Activated B cell treated with CpG ODN at 0.5 μM for 24 hours (primary cell): Measurements from ENCODE around the gene SELENOP. TPM values are rescaled to one million over a fixed set of nuclear protein-coding genes. Genes with fewer than 3 reads are reported as not detected.

Experiments used
- ATAC-seq: fragments of 200-7000 bp; cut with Tn5 transposase; one replicate; pipeline ENCODE4 v1.10.0; 2021; ENCODE audit warnings: low read depth, mild to moderate bottlenecking, moderate library complexity
- CTCF ChIA-PET: fragments of 350-600 bp; sonication (Branson Sonifier 250); formaldehyde crosslinking; loops from one replicate; lab custom pipeline; 2021; ENCODE audit warnings: antibody characterized with exemption; lab: Charles Lee
- POLR2A ChIA-PET: fragments of 350-600 bp; sonication (Branson Sonifier 250); formaldehyde crosslinking; loops from one replicate; lab custom pipeline; 2021; ENCODE audit warnings: antibody characterized with exemption; lab: Charles Lee
- DNase-seq: peaks from one replicate; pipeline ENCODE4 v3.0.0; 2022
- H3K27ac Mint-ChIP-seq: one replicate; pipeline ENCODE4 v1.8.0; 2020; ENCODE audit warnings: mixed read lengths
- H3K27me3 Mint-ChIP-seq: one replicate; pipeline ENCODE4 v1.8.0; 2021; ENCODE audit warnings: mixed read lengths
- H3K36me3 Mint-ChIP-seq: one replicate; pipeline ENCODE4 v1.8.0; 2021; ENCODE audit warnings: low read depth, mixed read lengths
- H3K4me1 Mint-ChIP-seq: one replicate; pipeline ENCODE4 v1.8.0; 2021; ENCODE audit warnings: mixed read lengths
- H3K4me3 Mint-ChIP-seq: one replicate; pipeline ENCODE4 v1.8.0; 2020; ENCODE audit warnings: mild to moderate bottlenecking, mixed read lengths
- H3K9me3 Mint-ChIP-seq: one replicate; pipeline ENCODE4 v1.8.0; 2020; ENCODE audit warnings: mixed read lengths
- intact Hi-C: fragments of 100-400 bp; cut with micrococcal nuclease; formaldehyde crosslinking; loops from one replicate; pipeline ENCODE4 v1.15.1; 2024
- total RNA-seq: library from RNA; stranded (reverse); gene quantifications from 2 replicates; pipeline ENCODE4 v1.2.3, GENCODE V29; 2022
- TF ChIP-seq, protein P1 (sequence below): fragments of 200-600 bp; IDR thresholded peaks from one replicate; pipeline ENCODE4 v1.8.0; 2022; ENCODE audit warnings: antibody characterized with exemption, mild to moderate bottlenecking

Gene SELENOP
- total RNA-seq, 1 donor from 2014 or later: not detected

DNA sequence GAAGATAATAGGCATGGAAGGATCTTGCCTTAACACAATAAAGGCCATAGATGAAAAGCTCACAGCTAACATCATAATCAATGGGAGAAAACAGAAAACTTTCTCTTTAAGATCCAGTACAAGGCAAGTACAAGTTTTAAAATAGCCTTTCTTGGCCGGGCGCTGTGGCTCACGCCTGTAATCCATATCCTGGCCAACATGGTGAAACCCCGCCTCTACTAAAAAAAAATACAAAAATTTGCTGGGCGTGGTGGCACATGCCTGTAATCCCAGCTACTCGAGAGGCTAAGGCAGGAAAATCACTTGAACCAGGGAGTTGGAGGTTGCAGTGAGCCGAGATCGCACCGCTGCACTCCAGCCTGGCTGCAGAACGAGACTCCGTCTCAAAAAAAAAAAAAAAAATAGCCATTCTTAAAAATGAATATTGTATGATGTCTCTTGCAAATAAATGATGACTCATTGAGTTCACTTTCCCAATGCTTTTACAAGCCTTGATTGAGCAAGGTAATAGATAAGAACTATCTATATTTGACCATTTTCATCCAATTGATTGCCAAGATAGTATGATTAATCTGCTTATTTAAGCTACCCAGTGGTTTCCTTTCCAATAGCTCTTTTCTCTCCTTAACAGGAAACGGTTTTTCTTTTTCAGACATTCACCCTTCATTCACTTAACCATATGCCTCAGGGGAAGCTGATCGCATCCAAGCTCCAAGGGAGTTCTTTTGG lies 39.3 kb downstream of the SELENOP start:
- no peaks in the 10 kb centered on the region for H3K4me1 Mint-ChIP-seq
- ATAC-seq (no peak), DNase-seq (no peak)
- no peaks in the 10 kb centered on the region for H3K9me3 Mint-ChIP-seq
- no peaks in the 10 kb centered on the region for H3K36me3 Mint-ChIP-seq
- H3K27me3 Mint-ChIP-seq: peaks cover 6% of the 10 kb centered on the region
- ChIA-PET POLR2A (no interaction called here), CTCF (interaction anchor here (0.6 kb wide), 1 partner anchor 254 kb away, joined by 3 read pairs; no protein-coding TSS in a partner anchor)
- no peak overlapping the region for H3K27ac Mint-ChIP-seq
- TF ChIP-seq, protein P1, sequence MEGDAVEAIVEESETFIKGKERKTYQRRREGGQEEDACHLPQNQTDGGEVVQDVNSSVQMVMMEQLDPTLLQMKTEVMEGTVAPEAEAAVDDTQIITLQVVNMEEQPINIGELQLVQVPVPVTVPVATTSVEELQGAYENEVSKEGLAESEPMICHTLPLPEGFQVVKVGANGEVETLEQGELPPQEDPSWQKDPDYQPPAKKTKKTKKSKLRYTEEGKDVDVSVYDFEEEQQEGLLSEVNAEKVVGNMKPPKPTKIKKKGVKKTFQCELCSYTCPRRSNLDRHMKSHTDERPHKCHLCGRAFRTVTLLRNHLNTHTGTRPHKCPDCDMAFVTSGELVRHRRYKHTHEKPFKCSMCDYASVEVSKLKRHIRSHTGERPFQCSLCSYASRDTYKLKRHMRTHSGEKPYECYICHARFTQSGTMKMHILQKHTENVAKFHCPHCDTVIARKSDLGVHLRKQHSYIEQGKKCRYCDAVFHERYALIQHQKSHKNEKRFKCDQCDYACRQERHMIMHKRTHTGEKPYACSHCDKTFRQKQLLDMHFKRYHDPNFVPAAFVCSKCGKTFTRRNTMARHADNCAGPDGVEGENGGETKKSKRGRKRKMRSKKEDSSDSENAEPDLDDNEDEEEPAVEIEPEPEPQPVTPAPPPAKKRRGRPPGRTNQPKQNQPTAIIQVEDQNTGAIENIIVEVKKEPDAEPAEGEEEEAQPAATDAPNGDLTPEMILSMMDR: no peak
- H3K4me3 Mint-ChIP-seq: no peak overlapping the region
- intact Hi-C loops: no loop called here

DNA sequence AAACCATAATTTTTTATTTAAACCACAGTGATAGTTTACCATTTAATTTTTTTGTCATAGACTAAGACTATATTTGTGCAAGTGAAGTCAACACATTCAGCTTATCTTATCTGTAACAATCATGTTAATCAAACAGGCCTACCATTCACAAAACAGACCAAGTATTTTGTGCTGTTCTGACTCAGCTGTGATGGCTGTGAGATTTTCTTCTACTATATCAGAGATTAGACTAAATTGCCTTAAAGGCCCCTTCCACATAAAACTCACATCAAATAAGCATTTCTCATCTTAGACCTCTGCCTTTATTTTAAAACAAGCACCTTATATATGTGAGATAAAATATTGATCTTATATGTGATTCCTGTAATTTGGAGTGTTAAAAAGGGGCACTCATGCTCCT lies 41.7 kb downstream of the SELENOP start:
- H3K27me3 Mint-ChIP-seq: peaks cover 6% of the 10 kb centered on the region
- H3K4me3 Mint-ChIP-seq: no peak overlapping the region
- no peaks in the 10 kb centered on the region for H3K9me3 Mint-ChIP-seq
- ChIA-PET CTCF (no interaction called here), POLR2A (no interaction called here)
- no peak overlapping the region for H3K27ac Mint-ChIP-seq
- TF ChIP-seq, protein P1: no peak
- no peaks in the 10 kb centered on the region for H3K4me1 Mint-ChIP-seq
- intact Hi-C loops: no loop called here
- DNase-seq (no peak), ATAC-seq (no peak)
- no peaks in the 10 kb centered on the region for H3K36me3 Mint-ChIP-seq

DNA sequence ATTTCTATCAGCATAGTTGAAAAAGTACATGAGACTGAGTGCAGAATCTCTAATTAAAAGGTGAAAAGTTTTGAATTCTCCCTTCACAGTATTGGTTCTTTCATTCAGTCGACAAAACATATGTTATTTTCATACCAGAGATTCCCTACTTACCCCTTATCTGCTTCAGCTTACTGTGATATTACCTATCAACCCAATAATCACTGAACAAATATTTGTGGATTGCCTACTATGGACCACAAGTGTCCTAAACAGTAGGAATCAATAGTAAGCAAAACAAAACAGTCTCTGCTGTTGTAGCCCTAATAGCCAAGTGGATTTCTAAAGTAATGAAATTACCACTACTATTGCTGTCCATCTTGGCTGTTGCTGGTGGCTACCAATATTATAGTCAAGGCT lies 43.6 kb downstream of the SELENOP start:
- Mint-ChIP-seq H3K27ac (no peak overlapping the region), H3K27me3 (peaks cover 7% of the 10 kb centered on the region), H3K4me1 (no peaks in the 10 kb centered on the region), H3K4me3 (no peak overlapping the region), H3K36me3 (peaks cover 6% of the 10 kb centered on the region), H3K9me3 (no peaks in the 10 kb centered on the region)
- POLR2A ChIA-PET: interaction anchor here (0.6 kb wide), 1 partner anchor 255 kb away, joined by 4 read pairs; no protein-coding TSS in a partner anchor
- TF ChIP-seq, protein P1: no peak
- DNase-seq (no peak), ATAC-seq (no peak)
- intact Hi-C loops: no loop called here
- CTCF ChIA-PET: interaction anchor here (0.6 to 1.3 kb wide), 3 partner anchors 23 to 185 kb away, joined by 3 to 4 read pairs (median 3); no protein-coding TSS in a partner anchor

DNA sequence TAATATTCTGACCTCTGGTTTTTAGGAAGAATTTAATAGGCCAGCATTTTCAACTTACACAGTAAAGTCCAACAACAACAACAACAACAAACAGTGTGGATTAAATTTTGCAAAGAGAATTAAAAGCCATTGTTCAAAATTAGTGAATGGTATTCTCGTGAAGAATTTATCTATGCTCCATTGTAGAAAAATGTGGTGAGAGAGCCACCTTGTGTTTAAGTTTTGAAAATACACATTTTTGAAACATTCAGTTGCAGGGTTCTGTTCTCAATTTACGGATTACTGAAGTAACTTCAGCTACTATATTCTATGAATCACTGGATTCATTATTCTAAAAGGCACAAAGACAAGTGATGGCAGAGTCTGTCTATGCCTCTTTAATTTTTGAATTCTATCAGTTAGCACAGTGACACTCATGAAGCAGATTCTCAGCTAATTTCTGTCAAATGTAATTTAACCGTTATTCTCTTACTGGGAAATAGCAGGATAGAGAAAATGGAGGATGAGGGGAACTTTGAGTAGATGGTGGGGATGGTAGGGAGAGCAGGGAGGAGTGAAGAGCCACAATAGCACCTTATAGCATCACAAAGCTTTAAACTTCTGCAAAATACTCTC lies 44.1 kb downstream of the SELENOP start:
- no peak for DNase-seq
- TF ChIP-seq, protein P1: no peak
- H3K27ac Mint-ChIP-seq: no peak overlapping the region
- ChIA-PET POLR2A (interaction anchor here (0.6 kb wide), 1 partner anchor 255 kb away, joined by 4 read pairs; no protein-coding TSS in a partner anchor), CTCF (interaction anchor here (0.6 to 1.3 kb wide), 7 partner anchors 20 to 911 kb away, joined by 3 to 6 read pairs (median 3); no protein-coding TSS in a partner anchor)
- H3K9me3 Mint-ChIP-seq: no peaks in the 10 kb centered on the region
- no peaks in the 10 kb centered on the region for H3K4me1 Mint-ChIP-seq
- peaks cover 6% of the 10 kb centered on the region for H3K27me3 Mint-ChIP-seq
- H3K4me3 Mint-ChIP-seq: no peak overlapping the region
- intact Hi-C loops: loop anchor here (1.0 to 2.0 kb wide), 5 partner anchors 185 to 1863 kb away; no protein-coding TSS in a partner anchor
- H3K36me3 Mint-ChIP-seq: peaks cover 6% of the 10 kb centered on the region
- ATAC-seq: no peak

DNA sequence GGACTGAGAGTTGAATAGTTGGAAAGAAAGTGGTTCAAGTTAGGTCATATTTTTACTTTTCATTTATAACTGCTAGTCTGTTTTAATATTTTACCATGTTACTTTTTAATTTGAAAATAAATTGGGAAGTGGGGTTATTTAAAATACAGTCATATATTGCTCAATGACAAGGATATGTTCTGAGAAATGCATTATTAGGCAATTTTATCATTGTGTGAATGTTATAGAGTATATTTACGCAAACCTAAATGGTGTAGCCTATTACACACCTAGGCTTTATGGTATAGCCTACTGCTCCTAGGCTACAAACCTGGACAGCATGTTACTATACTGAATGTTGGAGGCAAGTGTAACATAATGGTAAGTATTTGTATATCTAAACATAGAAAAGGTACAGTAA lies 49.9 kb downstream of the SELENOP start:
- intact Hi-C loops: no loop called here
- ChIA-PET POLR2A (no interaction called here), CTCF (no interaction called here)
- Mint-ChIP-seq H3K27me3 (peaks cover 2% of the 10 kb centered on the region), H3K36me3 (peaks cover 11% of the 10 kb centered on the region), H3K4me3 (no peak overlapping the region), H3K4me1 (peaks cover 10% of the 10 kb centered on the region), H3K27ac (no peak overlapping the region), H3K9me3 (no peaks in the 10 kb centered on the region)
- no peak for DNase-seq
- ATAC-seq: no peak
- TF ChIP-seq, protein P1: no peak
